Activated CD4-positive, alpha-beta T cell treated with anti-CD3 and anti-CD28 coated beads, Interleukin-2, amount 10 ng/mL, durations not matched to agents 7 days and 5 days (primary cell): Measurements from ENCODE around the gene TWIST2. TPM values are rescaled to one million over a fixed set of nuclear protein-coding genes. Genes with fewer than 3 reads are reported as not detected.

Experiments
- CTCF ChIA-PET: fragments of 350-600 bp; sonication (Branson Sonifier 250); formaldehyde crosslinking; loops from one replicate; lab custom pipeline; 2021; ENCODE audit warnings: antibody characterized with exemption; lab: Charles Lee
- POLR2A ChIA-PET: fragments of 350-600 bp; sonication (Branson Sonifier 250); formaldehyde crosslinking; loops from one replicate; lab custom pipeline; 2021; ENCODE audit warnings: antibody characterized with exemption; lab: Charles Lee
- DNase-seq: peaks from one replicate; pipeline ENCODE4 v3.0.0-alpha.2; 2020
- H3K27ac Mint-ChIP-seq: one replicate; pipeline ENCODE4 v1.8.0; 2021; ENCODE audit warnings: mild to moderate bottlenecking, moderate library complexity, mixed read lengths
- H3K27me3 Mint-ChIP-seq: one replicate; pipeline ENCODE4 v1.8.0; 2021; ENCODE audit warnings: mixed read lengths
- H3K36me3 Mint-ChIP-seq: one replicate; pipeline ENCODE4 v1.8.0; 2021; ENCODE audit warnings: low read depth, mixed read lengths
- H3K4me1 Mint-ChIP-seq: one replicate; pipeline ENCODE4 v1.8.0; 2021; ENCODE audit warnings: mixed read lengths
- H3K4me3 Mint-ChIP-seq: one replicate; pipeline ENCODE4 v1.8.0; 2021; ENCODE audit warnings: mild to moderate bottlenecking, moderate library complexity, mixed read lengths
- H3K9me3 Mint-ChIP-seq: one replicate; pipeline ENCODE4 v1.8.0; 2021; ENCODE audit warnings: mixed read lengths
- total RNA-seq, 2 experiments: library from RNA; stranded (reverse); gene quantifications; one replicate each; pipeline ENCODE4 v1.2.3, GENCODE V29; 2021

Gene TWIST2
- total RNA-seq, 2 experiments from 2014 or later = not detected

- H3K4me1 Mint-ChIP-seq = no peaks in the 10 kb centered on the region
- ChIA-PET POLR2A (no interaction called here), CTCF (no interaction called here)
- no peak for DNase-seq
- peaks cover 5% of the 10 kb centered on the region for H3K9me3 Mint-ChIP-seq
- no peaks in the 10 kb centered on the region for H3K27me3 Mint-ChIP-seq
- no peaks in the 10 kb centered on the region for H3K36me3 Mint-ChIP-seq
- no peak overlapping the region for H3K4me3 Mint-ChIP-seq
- no peak overlapping the region for H3K27ac Mint-ChIP-seq
These were observed 66.2 kb downstream of the TWIST2 start for GRCh38 chr2:238913931-238914647.

- POLR2A ChIA-PET = no interaction called here
- CTCF ChIA-PET = no interaction called here
- DNase-seq = no peak
These were observed 66.7 kb downstream of the TWIST2 start for GRCh38 chr2:238914648-238915015.

GRCh38 chr2:238915196-238915595 lies 67.3 kb downstream of the TWIST2 start:
- POLR2A ChIA-PET = no interaction called here
- Mint-ChIP-seq H3K4me3 (no peak overlapping the region), H3K27me3 (peaks cover 2% of the 10 kb centered on the region)

More at GRCh38 chr2:238914648-238915015, 66.7 kb downstream of the TWIST2 start:
- H3K27ac Mint-ChIP-seq = no peak overlapping the region
- no peak overlapping the region for H3K4me3 Mint-ChIP-seq
- H3K27me3 Mint-ChIP-seq = peaks cover 2% of the 10 kb centered on the region
- H3K36me3 Mint-ChIP-seq = no peaks in the 10 kb centered on the region
- peaks cover 5% of the 10 kb centered on the region for H3K9me3 Mint-ChIP-seq
- H3K4me1 Mint-ChIP-seq = no peaks in the 10 kb centered on the region

GRCh38 chr2:238915596-238915995 lies 67.7 kb downstream of the TWIST2 start:
- Mint-ChIP-seq H3K36me3 (no peaks in the 10 kb centered on the region), H3K9me3 (peaks cover 5% of the 10 kb centered on the region), H3K27ac (no peak overlapping the region), H3K4me3 (no peak overlapping the region), H3K27me3 (peaks cover 2% of the 10 kb centered on the region), H3K4me1 (no peaks in the 10 kb centered on the region)
- ChIA-PET CTCF (no interaction called here), POLR2A (no interaction called here)
- DNase-seq = no peak

More at GRCh38 chr2:238915196-238915595, 67.3 kb downstream of the TWIST2 start:
- CTCF ChIA-PET = no interaction called here
- H3K27ac Mint-ChIP-seq = no peak overlapping the region
- H3K36me3 Mint-ChIP-seq = no peaks in the 10 kb centered on the region
- no peak for DNase-seq
- H3K4me1 Mint-ChIP-seq = no peaks in the 10 kb centered on the region
- H3K9me3 Mint-ChIP-seq = peaks cover 5% of the 10 kb centered on the region

- H3K27ac Mint-ChIP-seq = no peak overlapping the region
- no peak overlapping the region for H3K4me3 Mint-ChIP-seq
- H3K9me3 Mint-ChIP-seq = peaks cover 5% of the 10 kb centered on the region
- H3K4me1 Mint-ChIP-seq = no peaks in the 10 kb centered on the region
- peaks cover 2% of the 10 kb centered on the region for H3K27me3 Mint-ChIP-seq
- DNase-seq = no peak
- H3K36me3 Mint-ChIP-seq = no peaks in the 10 kb centered on the region
- ChIA-PET POLR2A (no interaction called here), CTCF (no interaction called here)
These were observed 68.4 kb downstream of the TWIST2 start for GRCh38 chr2:238916176-238916874.

- ChIA-PET POLR2A (no interaction called here), CTCF (no interaction called here)
- Mint-ChIP-seq H3K27me3 (peaks cover 2% of the 10 kb centered on the region), H3K27ac (no peak overlapping the region), H3K36me3 (no peaks in the 10 kb centered on the region), H3K4me3 (no peak overlapping the region), H3K9me3 (no peaks in the 10 kb centered on the region), H3K4me1 (no peaks in the 10 kb centered on the region)
- no peak for DNase-seq
These were observed 69.1 kb downstream of the TWIST2 start for GRCh38 chr2:238916875-238917590.

GRCh38 chr2:238919307-238919706 lies 71.4 kb downstream of the TWIST2 start:
- Mint-ChIP-seq H3K36me3 (no peaks in the 10 kb centered on the region), H3K4me3 (no peak overlapping the region), H3K4me1 (no peaks in the 10 kb centered on the region), H3K27ac (no peak overlapping the region), H3K27me3 (peaks cover 2% of the 10 kb centered on the region), H3K9me3 (no peaks in the 10 kb centered on the region)
- ChIA-PET POLR2A (no interaction called here), CTCF (no interaction called here)
- no peak for DNase-seq

GRCh38 chr2:238920053-238920452 lies 72.2 kb downstream of the TWIST2 start:
- no peaks in the 10 kb centered on the region for H3K9me3 Mint-ChIP-seq

GRCh38 chr2:238920601-238921001 lies 72.7 kb downstream of the TWIST2 start:
- POLR2A ChIA-PET = no interaction called here
- CTCF ChIA-PET = no interaction called here
- H3K27me3 Mint-ChIP-seq = peaks cover 2% of the 10 kb centered on the region
- no peak for DNase-seq
- no peak overlapping the region for H3K27ac Mint-ChIP-seq
- H3K36me3 Mint-ChIP-seq = no peaks in the 10 kb centered on the region
- H3K4me1 Mint-ChIP-seq = no peaks in the 10 kb centered on the region
- H3K9me3 Mint-ChIP-seq = no peaks in the 10 kb centered on the region
- H3K4me3 Mint-ChIP-seq = no peak overlapping the region

More at GRCh38 chr2:238920053-238920452, 72.2 kb downstream of the TWIST2 start:
- H3K27ac Mint-ChIP-seq = no peak overlapping the region
- H3K27me3 Mint-ChIP-seq = peaks cover 2% of the 10 kb centered on the region
- no peak overlapping the region for H3K4me3 Mint-ChIP-seq
- POLR2A ChIA-PET = no interaction called here
- DNase-seq = no peak
- CTCF ChIA-PET = no interaction called here
- no peaks in the 10 kb centered on the region for H3K36me3 Mint-ChIP-seq
- H3K4me1 Mint-ChIP-seq = no peaks in the 10 kb centered on the region

GRCh38 chr2:238921259-238921658 lies 73.4 kb downstream of the TWIST2 start:
- ChIA-PET CTCF (interaction anchor here (0.6 kb wide), 1 partner anchor 734 kb away, joined by 4 read pairs; no protein-coding TSS in a partner anchor), POLR2A (no interaction called here)
- no peaks in the 10 kb centered on the region for H3K36me3 Mint-ChIP-seq
- no peak overlapping the region for H3K27ac Mint-ChIP-seq
- no peaks in the 10 kb centered on the region for H3K4me1 Mint-ChIP-seq
- no peaks in the 10 kb centered on the region for H3K9me3 Mint-ChIP-seq
- no peak for DNase-seq
- peaks cover 2% of the 10 kb centered on the region for H3K27me3 Mint-ChIP-seq
- no peak overlapping the region for H3K4me3 Mint-ChIP-seq

GRCh38 chr2:238921681-238922319 lies 73.9 kb downstream of the TWIST2 start:
- H3K4me3 Mint-ChIP-seq = no peak overlapping the region
- DNase-seq = no peak
- H3K9me3 Mint-ChIP-seq = no peaks in the 10 kb centered on the region
- POLR2A ChIA-PET = no interaction called here
- H3K27ac Mint-ChIP-seq = no peak overlapping the region
- peaks cover 2% of the 10 kb centered on the region for H3K27me3 Mint-ChIP-seq
- no peaks in the 10 kb centered on the region for H3K36me3 Mint-ChIP-seq
- CTCF ChIA-PET = interaction anchor here (0.6 kb wide), 1 partner anchor 734 kb away, joined by 4 read pairs; no protein-coding TSS in a partner anchor
- H3K4me1 Mint-ChIP-seq = no peaks in the 10 kb centered on the region

GRCh38 chr2:238922435-238922834 lies 74.5 kb downstream of the TWIST2 start:
- no peaks in the 10 kb centered on the region for H3K36me3 Mint-ChIP-seq
- CTCF ChIA-PET = no interaction called here
- peaks cover 2% of the 10 kb centered on the region for H3K27me3 Mint-ChIP-seq
- no peak overlapping the region for H3K4me3 Mint-ChIP-seq
- no peaks in the 10 kb centered on the region for H3K4me1 Mint-ChIP-seq
- no peaks in the 10 kb centered on the region for H3K9me3 Mint-ChIP-seq
- H3K27ac Mint-ChIP-seq = no peak overlapping the region
- POLR2A ChIA-PET = no interaction called here
- no peak for DNase-seq
